Measurements from ENCODE around the gene ERN1.

Gene ERN1

DNA sequence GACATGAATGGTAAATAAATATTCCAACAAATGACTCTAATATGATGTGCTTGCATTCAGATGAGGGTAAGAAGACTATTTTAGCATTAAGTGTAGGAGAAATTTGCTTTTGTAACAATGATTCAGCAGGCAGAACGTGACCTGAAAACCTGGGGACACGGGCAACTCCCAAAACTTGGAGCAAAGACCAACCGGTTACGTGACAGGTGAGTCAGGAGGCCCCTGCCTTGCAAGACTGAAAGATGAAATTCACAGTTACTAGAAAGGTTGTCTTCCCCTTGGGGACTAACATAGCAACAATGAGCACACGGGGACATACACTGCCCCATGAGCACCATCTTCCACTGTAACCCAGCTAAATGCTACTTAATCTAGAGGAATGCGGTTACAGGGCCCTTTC lies 33.5 kb upstream of the ERN1 start:
- Mint-ChIP-seq H3K4me3 (no peak overlapping the region), H3K36me3 (ENCODE audit: low read depth) (peaks cover 7% of the 10 kb centered on the region), H3K9me3 (no peaks in the 10 kb centered on the region), H3K4me1 (ENCODE audit: low read depth) (no peaks in the 10 kb centered on the region), H3K27ac (no peak overlapping the region), H3K27me3 (no peaks in the 10 kb centered on the region)

DNA sequence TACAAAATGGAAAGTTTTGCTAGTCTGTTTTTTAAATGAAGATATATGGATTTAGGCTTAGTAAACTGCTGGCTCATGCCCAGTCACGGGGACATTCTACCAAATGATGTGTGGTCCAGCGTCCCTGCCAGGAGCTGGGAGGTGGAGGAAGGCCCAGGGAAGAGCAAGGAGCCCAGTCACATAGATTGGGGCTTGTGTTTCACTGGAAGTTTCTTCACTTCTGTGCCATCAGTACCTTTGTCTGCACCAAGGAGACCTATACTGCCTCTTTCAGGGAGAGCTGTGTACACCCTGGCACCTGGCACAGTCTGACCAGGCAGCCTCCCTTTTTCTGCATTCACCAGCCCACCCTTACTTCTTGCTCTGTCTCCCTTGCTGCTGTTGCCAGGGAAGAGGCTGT lies 32.6 kb upstream of the ERN1 start:
- peaks cover 7% of the 10 kb centered on the region for H3K36me3 Mint-ChIP-seq (ENCODE audit: low read depth)
- no peaks in the 10 kb centered on the region for H3K9me3 Mint-ChIP-seq
- H3K27ac Mint-ChIP-seq: no peak overlapping the region
- no peak overlapping the region for H3K4me3 Mint-ChIP-seq
- no peaks in the 10 kb centered on the region for H3K4me1 Mint-ChIP-seq (ENCODE audit: low read depth)
- no peaks in the 10 kb centered on the region for H3K27me3 Mint-ChIP-seq

- peaks cover 4% of the 10 kb centered on the region for H3K36me3 Mint-ChIP-seq (ENCODE audit: low read depth)
- no peak overlapping the region for H3K4me3 Mint-ChIP-seq
- H3K4me1 Mint-ChIP-seq (ENCODE audit: low read depth): no peaks in the 10 kb centered on the region
- no peak overlapping the region for H3K27ac Mint-ChIP-seq
- H3K27me3 Mint-ChIP-seq: no peaks in the 10 kb centered on the region
- H3K9me3 Mint-ChIP-seq: no peaks in the 10 kb centered on the region
These were observed 31.6 kb upstream of the ERN1 start for GRCh38 chr17:64161380-64162176.

DNA sequence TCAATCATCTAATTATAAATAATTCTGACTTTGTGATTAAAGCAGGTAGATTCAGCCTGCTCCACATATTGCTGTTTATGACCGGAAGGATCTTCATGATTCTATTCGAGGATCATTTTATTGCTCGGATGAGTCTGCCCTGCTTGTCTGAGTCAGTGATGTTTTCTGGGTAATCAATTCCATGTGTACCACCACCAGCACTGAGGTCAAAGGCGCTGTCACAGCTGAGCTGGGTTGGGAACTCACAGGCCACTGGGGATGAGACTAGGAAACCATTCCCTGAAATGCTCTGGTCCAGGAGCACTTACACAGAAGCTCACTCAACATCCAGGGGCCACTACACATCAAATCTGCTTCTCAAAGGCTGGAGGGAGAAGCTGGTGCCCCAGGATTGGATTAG lies 30.4 kb upstream of the ERN1 start:
- Mint-ChIP-seq H3K9me3 (no peaks in the 10 kb centered on the region), H3K36me3 (ENCODE audit: low read depth) (no peaks in the 10 kb centered on the region), H3K27ac (no peak overlapping the region), H3K4me1 (ENCODE audit: low read depth) (no peaks in the 10 kb centered on the region), H3K4me3 (no peak overlapping the region), H3K27me3 (no peaks in the 10 kb centered on the region)

DNA sequence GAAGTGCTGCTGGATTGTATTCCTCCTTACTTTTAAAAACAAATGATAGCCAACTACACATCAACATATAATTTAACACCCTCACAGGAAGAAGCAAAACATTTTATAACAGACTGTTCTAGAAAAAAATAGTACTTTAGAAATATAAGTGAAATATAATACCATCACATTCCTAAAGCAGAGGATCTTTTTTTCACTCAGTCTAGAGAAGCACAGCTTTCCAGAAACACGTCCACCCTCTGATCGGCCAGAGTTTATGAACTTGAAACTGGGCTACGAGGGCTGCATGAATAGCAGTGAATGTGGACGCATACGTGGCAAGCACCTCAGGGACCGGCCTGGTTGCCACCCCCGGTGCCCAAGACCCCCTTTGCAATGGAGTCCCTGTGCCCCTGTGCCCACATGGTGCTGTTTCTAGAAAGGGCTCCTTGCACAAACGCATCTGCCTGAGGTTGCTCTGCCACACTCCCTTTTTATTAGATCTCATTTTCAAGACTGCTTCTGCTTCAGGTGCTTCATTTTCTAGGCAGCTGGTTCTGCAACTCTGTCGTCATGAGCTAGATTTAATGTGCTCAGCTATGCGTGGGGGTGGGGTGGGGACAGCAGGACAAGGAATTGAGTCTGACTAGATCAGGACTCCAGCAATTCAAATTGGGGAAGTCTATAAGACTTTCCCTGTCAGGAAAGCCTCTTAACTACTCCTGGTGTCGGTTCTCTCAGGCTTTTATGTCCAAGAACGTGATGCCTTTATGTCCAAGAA lies 29.1 kb upstream of the ERN1 start:
- no peak overlapping the region for H3K4me3 Mint-ChIP-seq
- H3K27ac Mint-ChIP-seq: no peak overlapping the region
- peaks cover 5% of the 10 kb centered on the region for H3K36me3 Mint-ChIP-seq (ENCODE audit: low read depth)
- no peaks in the 10 kb centered on the region for H3K9me3 Mint-ChIP-seq
- H3K4me1 Mint-ChIP-seq (ENCODE audit: low read depth): no peaks in the 10 kb centered on the region
- no peaks in the 10 kb centered on the region for H3K27me3 Mint-ChIP-seq

DNA sequence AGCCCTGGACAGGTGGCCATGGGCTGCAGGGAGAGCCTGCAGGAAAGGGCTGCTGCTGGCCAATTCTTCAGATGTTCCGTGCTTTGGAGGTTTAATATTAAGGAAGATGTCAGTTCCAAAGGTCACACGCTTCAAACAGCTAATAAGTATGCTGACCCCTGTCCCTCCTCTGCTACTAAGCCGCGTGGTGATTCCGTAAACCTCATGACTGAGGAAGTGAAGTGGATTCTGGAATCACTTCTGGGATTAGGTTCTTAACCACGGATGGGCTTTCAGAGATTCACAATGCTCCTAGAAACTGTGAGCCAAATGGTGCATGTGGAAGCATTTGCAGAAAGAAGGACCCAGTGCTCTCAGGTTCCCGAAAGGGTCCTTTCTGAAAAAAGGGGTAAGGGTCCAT lies 28.5 kb upstream of the ERN1 start:
- no peaks in the 10 kb centered on the region for H3K9me3 Mint-ChIP-seq
- no peak overlapping the region for H3K27ac Mint-ChIP-seq
- H3K27me3 Mint-ChIP-seq: no peaks in the 10 kb centered on the region
- H3K4me3 Mint-ChIP-seq: no peak overlapping the region
- no peaks in the 10 kb centered on the region for H3K4me1 Mint-ChIP-seq (ENCODE audit: low read depth)
- peaks cover 11% of the 10 kb centered on the region for H3K36me3 Mint-ChIP-seq (ENCODE audit: low read depth)

GRCh38 chr17:64157669-64158180 lies 27.8 kb upstream of the ERN1 start:
- Mint-ChIP-seq H3K36me3 (ENCODE audit: low read depth) (peaks cover 18% of the 10 kb centered on the region), H3K9me3 (no peaks in the 10 kb centered on the region), H3K4me1 (ENCODE audit: low read depth) (no peaks in the 10 kb centered on the region), H3K27ac (no peak overlapping the region), H3K4me3 (no peak overlapping the region), H3K27me3 (no peaks in the 10 kb centered on the region)

DNA sequence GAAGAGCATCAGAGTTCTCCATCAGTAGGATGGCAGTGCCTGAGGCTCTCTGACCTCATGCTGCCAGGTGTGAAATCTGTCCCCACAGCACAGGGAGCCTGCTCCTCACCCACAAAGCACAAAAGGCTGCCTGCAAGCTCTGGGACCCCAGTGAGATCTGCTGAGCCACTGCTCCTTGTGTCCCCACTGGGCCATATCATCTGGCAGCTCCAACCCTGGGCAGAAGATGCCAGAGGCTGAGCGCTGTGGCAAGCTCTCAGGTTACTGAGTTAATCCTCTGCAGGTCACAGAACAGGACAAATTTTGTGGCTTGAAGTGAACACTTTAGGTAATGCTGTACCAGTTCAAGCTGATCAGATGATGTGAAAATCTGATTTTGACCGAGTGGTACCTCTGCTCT lies 26.7 kb upstream of the ERN1 start:
- peaks cover 23% of the 10 kb centered on the region for H3K36me3 Mint-ChIP-seq (ENCODE audit: low read depth)
- H3K27me3 Mint-ChIP-seq: no peaks in the 10 kb centered on the region

DNA sequence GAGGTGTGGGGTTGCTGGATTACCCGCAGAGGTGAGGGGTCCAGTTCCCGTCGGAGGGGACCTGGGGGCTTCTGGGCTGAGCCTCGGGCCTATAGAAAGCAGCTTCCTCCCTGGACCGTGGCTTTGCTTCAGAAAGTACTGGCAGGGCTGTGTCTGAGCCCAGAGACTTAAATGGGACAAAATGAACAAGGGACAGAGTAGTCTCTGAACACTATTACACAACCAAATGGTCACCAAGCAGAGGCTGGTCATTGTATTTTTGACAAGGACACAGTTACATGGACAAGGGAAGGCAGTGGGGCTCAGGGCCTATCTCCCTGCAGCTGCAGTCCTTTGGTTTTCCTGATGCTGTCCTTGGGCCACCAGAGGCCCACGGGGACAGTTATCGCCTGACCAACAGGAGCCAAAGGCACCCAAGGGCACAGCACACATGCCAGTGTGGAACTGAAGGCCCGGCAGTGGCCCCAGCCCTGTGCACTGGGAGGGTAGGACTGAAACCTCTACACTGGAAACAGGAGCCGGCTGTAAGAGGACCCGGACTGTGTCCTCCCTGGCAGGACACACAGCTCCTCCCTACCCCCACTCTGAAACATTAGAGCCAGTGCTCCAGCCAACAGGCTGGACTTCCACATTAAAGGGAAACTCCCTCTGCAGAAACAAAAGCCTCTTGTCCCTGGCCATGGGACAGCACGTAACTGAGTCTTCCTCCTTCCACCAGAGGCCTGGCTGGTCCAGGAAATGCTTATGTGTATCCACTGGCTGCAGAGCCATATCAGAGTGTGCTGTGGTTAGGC lies 26.0 kb upstream of the ERN1 start:
- no peak overlapping the region for H3K27ac Mint-ChIP-seq
- H3K9me3 Mint-ChIP-seq: no peaks in the 10 kb centered on the region
- H3K4me3 Mint-ChIP-seq: no peak overlapping the region
- no peaks in the 10 kb centered on the region for H3K27me3 Mint-ChIP-seq
- peaks cover 23% of the 10 kb centered on the region for H3K36me3 Mint-ChIP-seq (ENCODE audit: low read depth)
- no peaks in the 10 kb centered on the region for H3K4me1 Mint-ChIP-seq (ENCODE audit: low read depth)

More for the DNA sequence above, 26.7 kb upstream of the ERN1 start:
- H3K4me1 Mint-ChIP-seq (ENCODE audit: low read depth): no peaks in the 10 kb centered on the region
- no peaks in the 10 kb centered on the region for H3K9me3 Mint-ChIP-seq
- H3K4me3 Mint-ChIP-seq: no peak overlapping the region
- no peak overlapping the region for H3K27ac Mint-ChIP-seq

- Mint-ChIP-seq H3K36me3 (ENCODE audit: low read depth) (peaks cover 23% of the 10 kb centered on the region), H3K27me3 (no peaks in the 10 kb centered on the region), H3K27ac (no peak overlapping the region), H3K4me3 (no peak overlapping the region), H3K4me1 (ENCODE audit: low read depth) (no peaks in the 10 kb centered on the region), H3K9me3 (no peaks in the 10 kb centered on the region)
These were observed 25.2 kb upstream of the ERN1 start for GRCh38 chr17:64155129-64155528.

- no peaks in the 10 kb centered on the region for H3K4me1 Mint-ChIP-seq (ENCODE audit: low read depth)
- no peak overlapping the region for H3K27ac Mint-ChIP-seq
- no peak overlapping the region for H3K4me3 Mint-ChIP-seq
- H3K36me3 Mint-ChIP-seq (ENCODE audit: low read depth): peaks cover 23% of the 10 kb centered on the region
- no peaks in the 10 kb centered on the region for H3K27me3 Mint-ChIP-seq
- no peaks in the 10 kb centered on the region for H3K9me3 Mint-ChIP-seq
These were observed 24.8 kb upstream of the ERN1 start for GRCh38 chr17:64154717-64155116.

DNA sequence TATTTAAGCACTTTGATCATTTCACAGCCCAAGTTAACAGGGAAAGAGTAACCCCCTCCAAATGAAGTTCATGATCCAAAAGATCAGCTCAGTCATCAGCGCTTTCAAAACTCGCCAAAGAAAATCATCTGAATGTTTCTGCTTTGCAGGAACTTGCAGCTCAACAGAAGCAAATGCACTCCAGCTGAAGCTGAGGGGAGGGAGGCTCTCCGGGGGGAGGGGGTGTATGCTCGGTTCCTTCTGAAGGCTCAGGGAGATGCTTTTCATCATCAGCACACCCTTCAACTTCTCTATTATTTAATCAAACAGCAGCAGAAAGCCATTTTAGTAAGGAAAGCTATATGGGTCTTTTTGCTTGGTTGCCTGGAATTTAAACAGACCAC lies 24.4 kb upstream of the ERN1 start:
- no peak overlapping the region for H3K27ac Mint-ChIP-seq
- H3K27me3 Mint-ChIP-seq: no peaks in the 10 kb centered on the region
- H3K9me3 Mint-ChIP-seq: no peaks in the 10 kb centered on the region
- H3K4me1 Mint-ChIP-seq (ENCODE audit: low read depth): no peaks in the 10 kb centered on the region
- H3K36me3 Mint-ChIP-seq (ENCODE audit: low read depth): peaks cover 23% of the 10 kb centered on the region
- no peak overlapping the region for H3K4me3 Mint-ChIP-seq

- Mint-ChIP-seq H3K9me3 (no peaks in the 10 kb centered on the region), H3K27ac (no peak overlapping the region), H3K36me3 (ENCODE audit: low read depth) (peaks cover 23% of the 10 kb centered on the region), H3K4me1 (ENCODE audit: low read depth) (no peaks in the 10 kb centered on the region), H3K27me3 (no peaks in the 10 kb centered on the region), H3K4me3 (no peak overlapping the region)
These were observed 23.8 kb upstream of the ERN1 start for GRCh38 chr17:64153565-64154312.

DNA sequence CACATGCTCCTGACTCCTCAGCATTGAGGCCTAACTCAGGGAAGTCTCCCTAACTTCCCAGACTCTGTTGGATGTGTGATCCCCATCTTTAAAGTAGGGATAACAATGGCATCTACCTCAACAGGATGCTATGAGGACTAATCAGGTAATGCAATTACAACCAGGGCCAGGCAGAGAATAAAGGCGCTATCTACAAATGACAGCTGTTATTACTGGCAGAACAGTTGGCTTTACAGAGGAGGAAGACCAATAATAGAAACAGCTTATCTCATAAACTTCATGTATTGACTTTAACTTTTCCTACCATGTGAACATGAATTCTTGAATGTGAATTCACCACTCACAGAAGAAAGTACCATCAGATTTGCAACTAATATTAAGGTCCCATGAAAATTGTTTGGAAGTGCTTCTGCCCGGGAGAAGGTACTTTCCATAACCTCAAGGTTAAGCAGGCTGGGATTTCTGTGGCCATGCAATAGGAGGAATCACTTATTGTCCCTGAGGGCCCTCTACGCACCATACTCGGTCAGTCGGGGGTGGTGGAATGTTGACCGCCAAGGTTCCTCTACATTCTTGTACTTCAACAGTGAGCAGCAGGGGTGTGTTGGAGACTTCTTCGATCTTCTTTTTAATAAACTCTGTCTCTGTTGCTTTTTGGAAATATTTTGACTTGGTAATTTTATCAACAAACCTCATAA lies 22.6 kb upstream of the ERN1 start:
- Mint-ChIP-seq H3K27ac (no peak overlapping the region), H3K27me3 (no peaks in the 10 kb centered on the region)

More for the DNA sequence above, 22.6 kb upstream of the ERN1 start:
- Mint-ChIP-seq H3K4me1 (ENCODE audit: low read depth) (peaks cover 7% of the 10 kb centered on the region), H3K36me3 (ENCODE audit: low read depth) (peaks cover 23% of the 10 kb centered on the region), H3K9me3 (no peaks in the 10 kb centered on the region), H3K4me3 (no peak overlapping the region)
